ENCODE results near the gene OR2AT4. TPM values are rescaled to one million over a fixed set of nuclear protein-coding genes. Genes with fewer than 3 reads are reported as not detected.

Gene OR2AT4
- total RNA-seq (not detected), polyA plus RNA-seq (not detected)
- long read RNA-seq, donor 1: 0 reads
- long read RNA-seq, donor 2: 0 reads
- long read RNA-seq, donor 3: 0 reads
- long read RNA-seq, donor 4: 0 reads

DNA sequence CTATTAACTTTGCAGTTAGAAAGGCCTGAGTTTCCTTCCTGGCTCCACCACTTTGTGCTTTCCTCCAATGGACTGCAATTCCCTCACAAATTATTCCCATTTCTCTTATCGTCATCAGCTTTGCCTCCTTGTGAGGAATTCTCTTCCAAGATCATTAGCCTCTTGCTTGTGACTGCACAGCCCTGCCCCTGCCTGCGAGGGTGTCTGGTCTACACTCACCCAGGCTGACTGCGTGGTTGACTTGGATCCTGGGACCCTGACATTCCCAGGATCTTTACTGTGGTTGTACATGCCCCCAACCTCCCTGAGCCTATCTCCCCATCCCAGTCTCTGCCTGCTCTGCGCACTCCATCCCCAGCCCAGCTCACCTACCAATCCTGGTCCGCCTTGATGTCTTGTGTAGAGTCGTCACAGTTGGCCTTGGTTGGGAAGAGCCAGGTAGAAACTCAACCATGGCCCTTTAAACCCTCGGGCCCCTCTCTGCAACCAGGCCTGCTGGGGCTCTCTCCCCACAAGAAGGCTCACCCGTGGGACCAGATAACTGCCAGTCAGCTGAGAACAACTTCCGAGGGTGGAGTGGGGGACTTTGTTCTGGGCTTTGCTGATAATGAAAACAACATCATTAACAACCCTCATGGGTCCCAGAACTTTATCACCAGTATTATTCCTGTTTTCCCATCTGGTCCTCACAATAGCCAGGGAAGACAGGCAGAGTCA, at the start of gene OR2AT4:
Gene OR2AT4 (minus strand): TSS at position 421 of the 717 bp plus-strand sequence.
- H3K4me3 ChIP-seq (ENCODE audit: low read length): no peak within 1 kb of the TSS
- WGBS: 75% methylated on average over 9 of the region's 9 CpGs
- intact Hi-C loops (cut with DNase I): no loop called here

GRCh38 chr11:75145972-75146519, 49.4 kb upstream of the OR2AT4 start:
- H3K27ac ChIP-seq (ENCODE audit: low read length): no peak overlapping the region
- no peak overlapping the region for H3K4me3 ChIP-seq (ENCODE audit: low read length)
- no peaks in the 10 kb centered on the region for H3K9me3 ChIP-seq (ENCODE audit: control insufficient read depth, low read length)
- no peak for DNase-seq
- ATAC-seq: no peak
- intact Hi-C loops (cut with DNase I): loop anchor here in 2 of 4 donors (2.0 kb wide), 1 partner anchor 59 kb away; no protein-coding TSS in a partner anchor
- H3K4me1 ChIP-seq (ENCODE audit: control insufficient read depth, insufficient read depth, low read length): peaks cover 3% of the 10 kb centered on the region
- no peaks in the 10 kb centered on the region for H3K27me3 ChIP-seq (ENCODE audit: control insufficient read depth, insufficient read depth)
- 50% methylated on average over 6 of the region's 6 CpGs for WGBS

More for the DNA sequence above, at the start of gene OR2AT4:
- H3K9me3 ChIP-seq (ENCODE audit: control insufficient read depth, low read length): no peaks in the 10 kb centered on the region
- no peaks in the 10 kb centered on the region for H3K4me1 ChIP-seq (ENCODE audit: control insufficient read depth, insufficient read depth, low read length)
- H3K27me3 ChIP-seq (ENCODE audit: control insufficient read depth, insufficient read depth): no peaks in the 10 kb centered on the region
- no peak for ATAC-seq
- no peak within 1 kb of the TSS for H3K27ac ChIP-seq (ENCODE audit: low read length)
- no peak for DNase-seq

DNA sequence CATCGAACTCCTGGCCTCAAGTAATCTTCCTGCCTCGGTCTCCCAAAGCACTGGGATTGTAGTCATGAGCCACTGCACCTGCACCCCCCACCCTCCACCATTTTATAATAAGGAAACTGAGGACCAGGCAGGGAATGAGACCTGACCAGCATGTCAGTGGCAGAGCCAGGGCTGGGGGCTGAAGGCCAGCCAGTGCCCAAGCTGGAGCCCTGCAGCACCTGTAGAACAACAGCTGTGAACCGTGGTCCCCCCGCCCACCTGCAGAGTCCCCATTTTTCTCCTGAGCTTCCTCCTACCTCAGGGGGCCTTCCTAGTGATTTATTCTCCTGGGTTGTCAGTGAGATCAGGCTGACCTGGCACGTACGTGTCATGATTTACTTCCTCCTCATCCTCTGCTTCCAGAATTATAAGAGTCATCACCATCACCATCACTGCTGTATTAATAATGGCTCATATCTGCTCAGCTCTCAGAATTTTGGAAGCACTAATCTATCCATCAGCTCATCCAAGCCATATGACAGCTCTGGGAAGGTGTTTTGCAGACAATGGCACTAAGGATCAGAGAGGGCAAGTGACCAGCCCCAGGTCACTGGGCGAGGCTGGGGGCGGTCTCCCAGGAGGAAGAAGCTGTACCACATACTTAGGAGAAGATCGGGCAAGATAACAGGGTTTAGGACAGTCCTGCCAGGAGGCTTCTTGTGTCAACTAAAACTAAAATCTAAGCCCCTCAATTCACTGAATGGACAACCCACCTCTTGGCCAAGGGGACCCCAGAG, 48.7 kb upstream of the OR2AT4 start:
- no peak for DNase-seq
- intact Hi-C loops (cut with DNase I): loop anchor here in 2 of 4 donors (2.0 kb wide), 1 partner anchor 59 kb away; no protein-coding TSS in a partner anchor
- no peaks in the 10 kb centered on the region for H3K27me3 ChIP-seq (ENCODE audit: control insufficient read depth, insufficient read depth)
- H3K9me3 ChIP-seq (ENCODE audit: control insufficient read depth, low read length): no peaks in the 10 kb centered on the region
- 73% methylated on average over 9 of the region's 9 CpGs for WGBS
- ATAC-seq: no peak
- H3K4me1 ChIP-seq (ENCODE audit: control insufficient read depth, insufficient read depth, low read length): peaks cover 3% of the 10 kb centered on the region
- no peak overlapping the region for H3K27ac ChIP-seq (ENCODE audit: low read length)
- H3K4me3 ChIP-seq (ENCODE audit: low read length): no peak overlapping the region

DNA sequence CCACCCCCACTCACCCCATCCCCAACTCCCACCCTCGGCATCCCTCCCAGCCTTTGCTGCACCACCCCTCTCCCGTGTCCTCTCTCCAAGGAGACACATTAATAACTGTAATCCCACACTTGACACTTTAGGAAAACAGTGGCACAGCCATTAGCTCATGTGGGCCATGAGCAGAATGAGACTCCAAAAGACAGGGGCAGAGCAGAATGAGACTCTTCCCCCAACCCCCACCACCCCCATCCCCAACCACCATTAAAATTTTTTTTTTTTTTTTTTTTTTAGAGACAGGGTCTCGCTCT, 48.0 kb upstream of the OR2AT4 start:
- DNase-seq: no peak
- WGBS: 41% methylated on average over 3 of the region's 3 CpGs

GRCh38 chr11:75143420-75143731, 46.7 kb upstream of the OR2AT4 start:
- WGBS: 43% methylated on average over 6 of the region's 6 CpGs
- Histone ChIP-seq H3K9me3 (ENCODE audit: control insufficient read depth, low read length) (no peaks in the 10 kb centered on the region), H3K27me3 (ENCODE audit: control insufficient read depth, insufficient read depth) (no peaks in the 10 kb centered on the region), H3K27ac (ENCODE audit: low read length) (no peak overlapping the region), H3K4me3 (ENCODE audit: low read length) (no peak overlapping the region), H3K4me1 (ENCODE audit: control insufficient read depth, insufficient read depth, low read length) (peaks cover 3% of the 10 kb centered on the region)
- ATAC-seq (no peak), DNase-seq (no peak)
- intact Hi-C loops (cut with DNase I): loop anchor here in 2 of 4 donors (5.0 kb wide), 1 partner anchor 104 kb away; no protein-coding TSS in a partner anchor

More for the DNA sequence above, 48.0 kb upstream of the OR2AT4 start:
- ATAC-seq: no peak
- H3K9me3 ChIP-seq (ENCODE audit: control insufficient read depth, low read length): no peaks in the 10 kb centered on the region
- no peak overlapping the region for H3K27ac ChIP-seq (ENCODE audit: low read length)
- H3K27me3 ChIP-seq (ENCODE audit: control insufficient read depth, insufficient read depth): no peaks in the 10 kb centered on the region
- intact Hi-C loops (cut with DNase I): loop anchor here in 3 of 4 donors (1.0 to 5.0 kb wide), 3 partner anchors 60 to 103 kb away; no protein-coding TSS in a partner anchor
- H3K4me3 ChIP-seq (ENCODE audit: low read length): no peak overlapping the region
- peaks cover 3% of the 10 kb centered on the region for H3K4me1 ChIP-seq (ENCODE audit: control insufficient read depth, insufficient read depth, low read length)

DNA sequence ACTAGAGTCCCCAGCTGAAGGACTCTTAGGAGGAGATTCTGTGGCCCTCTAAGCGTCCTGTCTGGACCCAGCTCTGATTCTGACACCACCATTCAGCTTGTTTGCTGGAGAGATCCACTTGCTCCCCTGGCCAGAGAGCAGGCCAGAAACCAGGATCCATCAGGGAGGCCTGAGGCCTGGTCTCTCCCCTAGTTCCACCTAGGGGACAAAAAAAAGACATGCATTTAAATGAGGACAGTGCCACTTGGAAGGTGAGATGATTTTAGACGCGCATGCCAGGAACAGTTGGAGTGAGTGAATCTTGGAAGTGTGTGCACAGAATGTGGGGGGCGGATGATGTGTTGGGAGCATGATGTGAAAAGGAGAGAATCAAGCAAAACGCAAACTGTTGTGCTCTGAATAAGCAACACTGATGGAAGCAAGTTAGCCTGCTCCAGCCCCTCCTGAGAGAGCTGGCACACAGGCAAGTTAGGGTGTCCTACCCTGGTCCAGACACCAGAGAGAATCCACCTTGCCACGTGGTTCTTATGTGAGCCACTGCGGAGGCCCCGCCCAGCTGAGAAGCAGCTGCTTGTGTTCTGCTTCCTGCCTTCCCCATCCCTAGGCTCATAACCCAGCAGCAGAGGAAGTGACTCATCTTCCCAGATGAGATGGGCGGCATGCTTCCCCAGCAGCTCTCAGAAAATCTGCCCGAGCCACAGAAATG, 46.2 kb upstream of the OR2AT4 start:
- WGBS: 43% methylated on average over 10 of the region's 10 CpGs
- H3K4me1 ChIP-seq (ENCODE audit: control insufficient read depth, insufficient read depth, low read length): peaks cover 3% of the 10 kb centered on the region
- DNase-seq (peak; percentile 80 to 90 (median 87)), ATAC-seq (peak; percentile 85 to 95)
- no peak overlapping the region for H3K27ac ChIP-seq (ENCODE audit: low read length)
- no peaks in the 10 kb centered on the region for H3K27me3 ChIP-seq (ENCODE audit: control insufficient read depth, insufficient read depth)
- H3K9me3 ChIP-seq (ENCODE audit: control insufficient read depth, low read length): no peaks in the 10 kb centered on the region
- H3K4me3 ChIP-seq (ENCODE audit: low read length): no peak overlapping the region
- intact Hi-C loops (cut with DNase I): loop anchor here in 2 of 4 donors (5.0 kb wide), 1 partner anchor 104 kb away; no protein-coding TSS in a partner anchor

DNA sequence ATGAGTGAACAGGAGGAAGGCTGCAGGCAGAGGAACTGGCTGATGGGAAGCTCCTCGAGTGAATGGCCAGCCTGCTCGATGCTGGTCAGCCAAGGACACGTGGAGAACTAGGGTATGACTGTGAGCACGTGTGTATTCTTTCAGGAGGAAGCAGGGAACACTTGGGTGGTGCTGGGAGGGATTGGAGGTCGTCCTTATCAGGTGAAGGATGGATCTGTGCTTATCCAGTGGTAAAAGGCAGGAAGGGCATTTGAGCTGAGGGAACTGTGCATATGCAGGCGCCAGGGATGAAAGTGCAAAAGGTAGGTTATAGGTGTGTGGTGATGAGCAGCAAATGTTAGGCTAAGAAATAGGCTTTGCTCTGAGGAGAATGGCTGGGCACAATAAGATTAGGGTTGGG, 44.5 kb upstream of the OR2AT4 start:
- DNase-seq: no peak

DNA sequence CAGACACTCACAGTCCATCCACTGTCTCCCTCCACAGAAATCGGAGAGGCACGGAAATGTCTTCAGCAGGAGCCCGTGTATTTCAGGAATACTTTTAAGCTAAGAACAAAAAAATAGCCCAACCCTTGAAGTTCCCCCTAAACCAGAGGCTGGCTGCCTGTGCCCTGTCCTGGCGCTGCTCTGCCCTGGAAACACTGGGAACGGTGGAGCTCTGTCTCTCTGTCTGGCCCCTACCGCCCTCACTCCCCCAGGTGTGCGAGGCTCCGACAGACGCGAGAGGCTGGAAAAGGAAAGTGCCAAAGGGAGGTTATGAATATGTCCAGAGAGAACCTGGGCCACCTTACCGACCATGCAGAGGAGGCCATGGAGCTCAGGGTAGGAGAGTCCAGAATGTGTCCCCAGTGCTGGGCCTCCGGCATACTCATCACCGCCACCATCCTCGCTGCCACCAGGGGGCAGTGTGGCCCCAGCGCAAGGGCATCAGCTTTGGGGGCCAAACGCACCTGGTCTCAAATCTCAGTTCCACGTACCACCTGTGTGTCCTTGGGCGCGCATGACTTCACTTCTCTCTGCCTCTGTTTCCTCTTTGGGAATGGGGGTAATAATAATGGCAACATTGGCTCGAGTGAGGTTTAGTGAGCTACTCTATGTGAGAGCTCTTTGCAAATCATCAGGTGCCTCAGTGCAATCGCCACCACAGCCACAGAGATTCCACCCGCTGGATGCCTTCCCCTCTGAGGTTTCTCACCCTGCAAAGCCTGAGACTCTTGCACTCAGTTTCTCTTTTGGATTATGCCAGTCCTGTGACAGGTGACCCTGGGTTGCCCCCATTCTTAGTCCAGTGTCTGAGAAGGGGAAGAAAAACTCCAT, 43.8 kb upstream of the OR2AT4 start:
- ATAC-seq: peak; percentile 47 to 61
- 34% methylated on average over 22 of the region's 22 CpGs for WGBS

More for the DNA sequence above, 44.5 kb upstream of the OR2AT4 start:
- WGBS: 52% methylated on average over 6 of the region's 6 CpGs
- no peaks in the 10 kb centered on the region for H3K4me1 ChIP-seq (ENCODE audit: control insufficient read depth, insufficient read depth, low read length)
- no peak overlapping the region for H3K27ac ChIP-seq (ENCODE audit: low read length)
- H3K4me3 ChIP-seq (ENCODE audit: low read length): no peak overlapping the region
- intact Hi-C loops (cut with DNase I): loop anchor here (2.0 to 5.0 kb wide), 4 partner anchors 64 to 106 kb away; no protein-coding TSS in a partner anchor
- H3K9me3 ChIP-seq (ENCODE audit: control insufficient read depth, low read length): no peaks in the 10 kb centered on the region
- H3K27me3 ChIP-seq (ENCODE audit: control insufficient read depth, insufficient read depth): no peaks in the 10 kb centered on the region
- no peak for ATAC-seq

DNA sequence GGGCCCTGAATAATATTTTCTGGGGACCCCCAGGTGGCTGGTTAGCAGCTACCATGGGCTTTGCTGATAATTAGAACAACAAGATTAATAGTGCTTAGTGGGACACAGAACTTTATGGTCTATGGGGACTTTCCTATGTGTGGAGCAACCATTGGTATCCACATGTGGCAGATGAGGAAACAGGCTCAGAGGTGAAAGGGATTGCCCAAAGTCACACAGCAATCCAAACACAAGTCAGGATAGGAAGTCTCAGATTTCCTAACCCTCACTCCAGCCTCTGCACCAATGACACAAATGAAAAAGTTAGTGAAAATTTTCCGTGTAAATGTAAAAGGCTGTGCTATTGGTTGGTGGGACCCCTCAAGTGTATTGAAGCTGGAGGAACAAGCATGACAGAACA, 39.0 kb upstream of the OR2AT4 start:
- intact Hi-C loops (cut with DNase I): no loop called here
- 82% methylated on average over 1 of the region's 1 CpG for WGBS
- no peaks in the 10 kb centered on the region for H3K4me1 ChIP-seq (ENCODE audit: control insufficient read depth, insufficient read depth, low read length)
- DNase-seq: no peak
- no peak for ATAC-seq
- H3K9me3 ChIP-seq (ENCODE audit: control insufficient read depth, low read length): no peaks in the 10 kb centered on the region
- no peak overlapping the region for H3K4me3 ChIP-seq (ENCODE audit: low read length)
- no peak overlapping the region for H3K27ac ChIP-seq (ENCODE audit: low read length)
- H3K27me3 ChIP-seq (ENCODE audit: control insufficient read depth, insufficient read depth): no peaks in the 10 kb centered on the region

More for the DNA sequence above, 43.8 kb upstream of the OR2AT4 start:
- Histone ChIP-seq H3K27me3 (ENCODE audit: control insufficient read depth, insufficient read depth) (no peaks in the 10 kb centered on the region), H3K4me1 (ENCODE audit: control insufficient read depth, insufficient read depth, low read length) (no peaks in the 10 kb centered on the region), H3K4me3 (ENCODE audit: low read length) (no peak overlapping the region), H3K27ac (ENCODE audit: low read length) (no peak overlapping the region), H3K9me3 (ENCODE audit: control insufficient read depth, low read length) (no peaks in the 10 kb centered on the region)
- intact Hi-C loops (cut with DNase I): loop anchor here (2.0 to 5.0 kb wide), 4 partner anchors 64 to 107 kb away; no protein-coding TSS in a partner anchor
- DNase-seq: peak; percentile 63 to 90 (median 88)
